Activated CD8-positive, alpha-beta memory T cell treated with anti-CD3 and anti-CD28 coated beads, Interleukin-2, amount 50 U/mL, for 48 hours (primary cell): ENCODE results near the gene EIF2AK3.
"Not testable (repeated sequence)": the region's sequence is repeated elsewhere in the genome, so short reads cannot be mapped to it uniquely, and the experiment has no call there.

ENCODE experiments used
- DNase-seq: peaks from one replicate; pipeline ENCODE4 v3.0.0-alpha.2; 2020

EIF2AK3 gene

GRCh38 chr2:88591698-88592097 lies 35.6 kb downstream of the EIF2AK3 start:
- DNase-seq, result no peak

- no peak for DNase-seq
Measured at GRCh38 chr2:88590998-88591613, 36.2 kb downstream of the EIF2AK3 start.

- DNase-seq, result no peak
Measured at GRCh38 chr2:88585969-88586368, 41.3 kb downstream of the EIF2AK3 start.

- DNase-seq, result no peak
Measured at GRCh38 chr2:88582030-88582429, 45.2 kb downstream of the EIF2AK3 start.

GRCh38 chr2:88580088-88580487 lies 47.2 kb downstream of the EIF2AK3 start:
- DNase-seq, result no peak

- no peak for DNase-seq
Measured at GRCh38 chr2:88575630-88576029, 51.6 kb downstream of the EIF2AK3 start.

- no peak for DNase-seq
Measured at GRCh38 chr2:88575051-88575450, 52.2 kb downstream of the EIF2AK3 start.

GRCh38 chr2:88574445-88574844 lies 52.8 kb downstream of the EIF2AK3 start:
- no peak for DNase-seq

GRCh38 chr2:88568179-88568578 lies 59.1 kb downstream of the EIF2AK3 start:
- no peak for DNase-seq

GRCh38 chr2:88564402-88564801 lies 62.9 kb downstream of the EIF2AK3 start:
- no peak for DNase-seq

- no peak for DNase-seq
Measured at GRCh38 chr2:88563129-88563528, 64.1 kb downstream of the EIF2AK3 start.

GRCh38 chr2:88561646-88562388 lies 65.4 kb downstream of the EIF2AK3 start:
- no peak for DNase-seq

- DNase-seq, result no peak
Measured at GRCh38 chr2:88560619-88561307, 66.5 kb downstream of the EIF2AK3 start.

GRCh38 chr2:88557290-88557689 lies 70.0 kb downstream of the EIF2AK3 start:
- DNase-seq, result no peak

GRCh38 chr2:88556026-88556425 lies 71.2 kb downstream of the EIF2AK3 start:
- no peak for DNase-seq

- no peak for DNase-seq
Measured at GRCh38 chr2:88554189-88554588, 73.1 kb downstream of the EIF2AK3 start.

- no peak for DNase-seq
Measured at GRCh38 chr2:88549616-88550292, 77.5 kb downstream of the EIF2AK3 start.

GRCh38 chr2:88546291-88546690 lies 81.0 kb downstream of the EIF2AK3 start:
- not testable (repeated sequence) for DNase-seq

- DNase-seq, result no peak
Measured at GRCh38 chr2:88545118-88545517, 82.1 kb downstream of the EIF2AK3 start.

- no peak for DNase-seq
Measured at GRCh38 chr2:88543541-88544057, 83.7 kb downstream of the EIF2AK3 start.

- no peak for DNase-seq
Measured at GRCh38 chr2:88542668-88543067, 84.6 kb downstream of the EIF2AK3 start.

- no peak for DNase-seq
Measured at GRCh38 chr2:88540346-88540745, 86.9 kb downstream of the EIF2AK3 start.

GRCh38 chr2:88538362-88538917 lies 88.8 kb downstream of the EIF2AK3 start:
- no peak for DNase-seq
